Stimulated activated naive CD4-positive, alpha-beta T cell treated with Interleukin-2 at 50 U/mL for 16 hours (primary cell): ENCODE measurements around the gene AEBP1.

Source experiments
- DNase-seq: peaks from one replicate; lab custom pipeline; 2025; lab: John Stamatoyannopoulos, UW

AEBP1 gene

GRCh38 chr7:44142028-44142427 lies 37.9 kb downstream of the AEBP1 start:
- DNase-seq, result no peak

- no peak for DNase-seq
Observed at GRCh38 chr7:44143646-44144250, 39.6 kb downstream of the AEBP1 start.

GRCh38 chr7:44144426-44144967 lies 40.4 kb downstream of the AEBP1 start:
- no peak for DNase-seq

- no peak for DNase-seq
Observed at GRCh38 chr7:44144968-44145478, 40.9 kb downstream of the AEBP1 start.

GRCh38 chr7:44145479-44145968 lies 41.4 kb downstream of the AEBP1 start:
- peak; percentile 36 for DNase-seq

- peak; percentile 31 for DNase-seq
Observed at GRCh38 chr7:44145969-44146911, 42.1 kb downstream of the AEBP1 start.

GRCh38 chr7:44147026-44147991 lies 43.2 kb downstream of the AEBP1 start:
- DNase-seq, result no peak

GRCh38 chr7:44148166-44148565 lies 44.0 kb downstream of the AEBP1 start:
- no peak for DNase-seq

GRCh38 chr7:44148961-44149536 lies 44.9 kb downstream of the AEBP1 start:
- DNase-seq, result no peak

GRCh38 chr7:44149571-44150465 lies 45.7 kb downstream of the AEBP1 start:
- no peak for DNase-seq

GRCh38 chr7:44150466-44150832 lies 46.3 kb downstream of the AEBP1 start:
- no peak for DNase-seq

- no peak for DNase-seq
Observed at GRCh38 chr7:44150966-44151941, 47.1 kb downstream of the AEBP1 start.

GRCh38 chr7:44151956-44152355 lies 47.8 kb downstream of the AEBP1 start:
- DNase-seq, result no peak

GRCh38 chr7:44152971-44153947 lies 49.1 kb downstream of the AEBP1 start:
- DNase-seq, result no peak

- no peak for DNase-seq
Observed at GRCh38 chr7:44153948-44154335, 49.8 kb downstream of the AEBP1 start.

GRCh38 chr7:44154703-44155102 lies 50.6 kb downstream of the AEBP1 start:
- no peak for DNase-seq
